HCT116 (cell line): ENCODE measurements around the gene ZNF594. TPM values are rescaled to one million over a fixed set of nuclear protein-coding genes. Genes with fewer than 3 reads are reported as not detected.
A peak's percentile ranks its signal among the peaks of the same experiment; 100 is the strongest.
"Not testable (repeated sequence)": the region's sequence is repeated elsewhere in the genome, so short reads cannot be mapped to it uniquely, and the experiment has no call there.

Experiments used
- ATAC-seq: fragments of 200-7000 bp; cut with Tn5 transposase; 2 replicates; pipeline ENCODE4 v1.9.1; 2020; ENCODE audit warnings: mild to moderate bottlenecking, moderate library complexity
- BruUV-seq: library from RNA; stranded (reverse); fragments of 400-500 nt; replicated peaks from 2 replicates; lab custom pipeline; 2021; lab: Mats Ljungman, UMichigan
- CTCF ChIA-PET: fragments of 300-600 bp; sonication (Branson Sonifier 250); formaldehyde crosslinking; loops from one replicate; lab custom pipeline; 2021; ENCODE audit warnings: antibody characterized with exemption; lab: Charles Lee
- POLR2A ChIA-PET: fragments of 300-600, 350-600 bp; sonication (Branson Sonifier 250); formaldehyde crosslinking; loops from one replicate; lab custom pipeline; 2021; ENCODE audit warnings: antibody characterized with exemption; lab: Charles Lee
- RAD21 ChIA-PET, 2 experiments: fragments of 300-600 bp; sonication (Branson Sonifier 250); formaldehyde crosslinking; loops; one replicate each; lab custom pipeline; 2023; ENCODE audit warnings: low total read pairs in 2 of 2; ENCODE audit not compliant: uncharacterized antibody in 2 of 2, unreplicated experiment in 2 of 2, low non-redundant PET in 1 of 2; lab: Charles Lee
- DNase-seq: peaks from one replicate; pipeline ENCODE4 v3.0.0-alpha.2; 2010; ENCODE audit warnings: low read depth, low spot score
- H2AFZ ChIP-seq: fragments of 200-600 bp; shearing (Covaris generic), sonication (generic); 2 replicates; pipeline ENCODE4 v1.6.1; 2017; ENCODE audit warnings: low read depth, mixed run types, mixed read lengths, antibody characterized with exemption, low read length; ENCODE audit not compliant: poor library complexity, severe bottlenecking
- H3K27ac ChIP-seq: 2 replicates; pipeline ENCODE4 v1.5.1; 2012; ENCODE audit warnings: low read depth, low read length
- H3K27me3 ChIP-seq: fragments of 200-600 bp; sonication (generic); 2 replicates; pipeline ENCODE4 v1.6.1; 2016; ENCODE audit warnings: mixed run types, low read length, mixed read lengths; ENCODE audit not compliant: insufficient read depth
- H3K36me3 ChIP-seq, 2 experiments: fragments of 200-500 bp in 1 of 2; fragments of 200-600 bp in 1 of 2; sonication (Bioruptor generic) in 1 of 2; sonication (generic) in 1 of 2; 2 replicates each; pipeline versions ENCODE4 v1.5.1 to v1.6.1; 2014 to 2016; ENCODE audit warnings: low read length in 2 of 2, inconsistent platforms in 1 of 2, mixed read lengths in 1 of 2, mixed run types in 1 of 2; ENCODE audit not compliant: insufficient read depth in 2 of 2, control insufficient read depth in 1 of 2
- H3K4me1 ChIP-seq, 2 experiments: fragments of 200-600 bp in 1 of 2; sonication (generic) in 1 of 2; 2 replicates each; pipeline versions ENCODE4 v1.5.1 to v1.6.1; 2012 to 2017; ENCODE audit warnings: low read length in 2 of 2, inconsistent platforms in 1 of 2, mild to moderate bottlenecking in 1 of 2, mixed read lengths in 1 of 2, mixed run types in 1 of 2, moderate library complexity in 1 of 2; ENCODE audit not compliant: insufficient read depth in 2 of 2, control insufficient read depth in 1 of 2
- H3K4me2 ChIP-seq: fragments of 200-600 bp; sonication (generic); 2 replicates; pipeline ENCODE4 v1.6.1; 2017; ENCODE audit warnings: mixed run types, low read length, mixed read lengths
- H3K4me3 ChIP-seq, 2 experiments: fragments of 200-600 bp in 1 of 2; sonication (generic) in 1 of 2; replicated peaks in 1 of 2; 2 replicates each; pipeline ENCODE4 v1.5.1; 2011 to 2016; ENCODE audit warnings: low read length in 2 of 2, control low read depth in 1 of 2, low read depth in 1 of 2, mild to moderate bottlenecking in 1 of 2, mixed read lengths in 1 of 2, mixed run types in 1 of 2
- H3K79me2 ChIP-seq: fragments of 200-600 bp; sonication (generic); 2 replicates; pipeline ENCODE4 v1.6.1; 2017; ENCODE audit warnings: mild to moderate bottlenecking, mixed run types, low read length, moderate library complexity, mixed read lengths; ENCODE audit not compliant: insufficient read depth
- H3K9ac ChIP-seq: fragments of 200-600 bp; sonication (generic); 2 replicates; pipeline ENCODE4 v1.6.1; 2016; ENCODE audit warnings: low read length, mixed read lengths
- H3K9me2 ChIP-seq: fragments of 200-600 bp; sonication (generic), shearing (Covaris generic); 2 replicates; pipeline ENCODE4 v1.6.1; 2017; ENCODE audit warnings: mixed run types, mild to moderate bottlenecking, moderate library complexity; ENCODE audit not compliant: insufficient read depth
- H3K9me3 ChIP-seq, 2 experiments: fragments of 200-500 bp in 1 of 2; fragments of 200-600 bp in 1 of 2; sonication (Bioruptor generic) in 1 of 2; sonication (generic) in 1 of 2; 2 replicates each; pipeline ENCODE4 v1.6.1; 2014 to 2017; ENCODE audit warnings: low read length in 2 of 2, mixed read lengths in 2 of 2, inconsistent platforms in 1 of 2, low read depth in 1 of 2, mild to moderate bottlenecking in 1 of 2, mixed run types in 1 of 2, moderate library complexity in 1 of 2; ENCODE audit not compliant: control insufficient read depth in 1 of 2, insufficient read depth in 1 of 2
- H4K20me1 ChIP-seq: fragments of 200-600 bp; sonication (generic), shearing (Covaris generic); 2 replicates; pipeline ENCODE4 v1.6.1; 2017; ENCODE audit warnings: mixed run types, mild to moderate bottlenecking, moderate library complexity; ENCODE audit not compliant: insufficient read depth
- RAD21 ChIP-seq: IDR thresholded peaks from 2 replicates; pipeline ENCODE4 v1.6.1; 2012; ENCODE audit warnings: low read depth, mild to moderate bottlenecking
- SIN3A ChIP-seq: IDR thresholded peaks from 2 replicates; pipeline ENCODE4 v1.6.1; 2012; ENCODE audit warnings: low read depth
- SP1 ChIP-seq: IDR thresholded peaks from 2 replicates; pipeline ENCODE4 v1.6.1; 2012; ENCODE audit warnings: low read depth
- TCF7L2 ChIP-seq: IDR thresholded peaks from 2 replicates; pipeline ENCODE4 v1.7.0; 2011; ENCODE audit warnings: borderline replicate concordance, inconsistent platforms; ENCODE audit not compliant: insufficient read depth, insufficient read length; ENCODE audit errors: extremely low read depth
- YY1 ChIP-seq: IDR thresholded peaks from 2 replicates; pipeline ENCODE4 v1.6.1; 2011; ENCODE audit warnings: low read length, low read depth, moderate library complexity, mild to moderate bottlenecking; ENCODE audit not compliant: insufficient replicate concordance; ENCODE audit errors: extremely low read depth
- ZNF274 ChIP-seq: fragments of 200-500 bp; sonication (Bioruptor generic); IDR thresholded peaks from 2 replicates; pipeline ENCODE4 v1.6.1; 2014; ENCODE audit warnings: mild to moderate bottlenecking, low read depth, low read length, inconsistent platforms
- intact Hi-C: fragments of 100-400 bp; cut with micrococcal nuclease; formaldehyde crosslinking; loops from 2 replicates; pipeline ENCODE4 v1.10.0; 2022
- total RNA-seq: library from RNA; stranded (reverse); gene quantifications from one replicate; pipeline ENCODE4 v1.2.1, GENCODE V29; 2021; ENCODE audit not compliant: unreplicated experiment
- TF ChIP-seq, protein P1 (sequence below): IDR thresholded peaks from 2 replicates; pipeline ENCODE4 v1.6.1; 2012

Gene ZNF594
- total RNA-seq, 1 experiment from 2014 or later = 8.3 TPM

DNA sequence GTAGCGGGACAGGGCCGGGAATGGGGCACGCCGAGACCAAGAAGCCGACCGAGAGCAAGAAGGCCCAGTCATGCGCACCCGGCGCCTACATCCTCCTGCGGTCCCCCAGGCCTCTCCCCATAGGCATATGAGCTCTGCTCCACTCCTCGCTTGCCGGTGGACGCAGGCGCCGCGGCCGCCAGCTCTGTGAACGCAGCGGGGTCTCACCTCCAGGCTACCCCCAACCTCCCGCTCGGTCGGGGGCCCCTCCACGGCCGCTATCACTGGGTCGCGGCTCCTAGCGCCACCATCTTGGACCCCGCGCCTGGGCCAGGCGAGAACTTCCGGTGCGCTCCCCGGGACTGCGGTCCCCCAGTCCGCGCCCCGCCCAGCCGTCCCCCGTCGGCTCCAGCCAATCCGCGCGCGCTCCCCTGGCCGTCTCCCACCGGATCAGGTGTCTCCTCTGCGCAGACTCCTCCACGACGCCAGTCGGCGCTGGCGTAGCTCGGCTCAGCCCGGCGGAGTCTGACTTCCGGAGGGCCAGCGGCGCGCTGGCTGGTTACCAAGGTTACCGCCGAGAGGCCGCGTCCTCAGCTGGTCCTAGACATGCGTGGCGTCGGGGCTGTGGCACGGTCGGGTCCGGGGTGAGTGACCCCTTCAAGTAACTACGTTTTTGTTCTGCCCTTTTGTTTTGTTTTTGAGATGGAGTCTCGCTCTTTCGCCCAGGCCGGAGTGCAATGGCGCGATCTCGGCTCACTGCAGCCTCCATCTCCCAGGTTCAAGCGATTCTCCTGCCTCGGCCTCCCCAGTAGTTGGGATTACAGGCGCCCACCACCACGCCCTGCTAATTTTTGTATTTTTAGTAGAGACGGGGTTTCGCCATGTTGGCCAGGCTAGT is at the start of gene ZNF594 (continued):
- TF ChIP-seq, protein P1, sequence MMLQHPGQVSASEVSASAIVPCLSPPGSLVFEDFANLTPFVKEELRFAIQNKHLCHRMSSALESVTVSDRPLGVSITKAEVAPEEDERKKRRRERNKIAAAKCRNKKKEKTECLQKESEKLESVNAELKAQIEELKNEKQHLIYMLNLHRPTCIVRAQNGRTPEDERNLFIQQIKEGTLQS = no peak
- TF ChIP-seq YY1 (peak; percentile 79), TCF7L2 (no peak), SP1 (peak; percentile 56; the same call in 1 of the 2 replicates), RAD21 (0 out of 2 replicates have a peak, but pooled peaks have one; percentile 18), ZNF274 (no peak), SIN3A (peak; percentile 72)

DNA sequence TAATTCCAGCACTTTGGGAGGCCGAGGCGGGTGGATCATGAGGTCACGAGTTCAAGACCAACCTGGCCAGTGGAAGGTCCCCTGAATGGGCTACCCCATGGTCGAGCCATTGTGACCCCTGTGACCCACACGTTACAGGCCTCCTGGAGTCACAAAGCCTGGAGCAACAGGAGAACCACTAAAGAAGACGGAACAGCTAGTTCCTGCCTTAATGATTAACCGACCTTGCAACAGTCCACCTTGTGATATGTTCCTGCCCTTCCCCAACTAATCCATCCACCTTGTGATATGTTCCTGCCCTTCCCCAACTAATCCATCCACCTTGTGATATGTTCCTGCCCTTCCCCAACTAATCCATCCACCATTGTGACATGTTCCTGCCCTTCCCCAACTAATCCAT is 48.1 kb upstream of the ZNF594 start:
- H3K27ac ChIP-seq, CTCF ChIA-PET, BruUV-seq, RAD21 ChIA-PET, ATAC-seq, H3K27me3 ChIP-seq, H3K4me1 ChIP-seq, H3K79me2 ChIP-seq, H3K4me2 ChIP-seq, H2AFZ ChIP-seq, H3K9me3 ChIP-seq, H3K9me2 ChIP-seq, H3K9ac ChIP-seq, POLR2A ChIA-PET, DNase-seq, intact Hi-C loops, H3K4me3 ChIP-seq, H4K20me1 ChIP-seq, H3K36me3 ChIP-seq: not testable (repeated sequence)
